PC-3 (cell line): Measurements from ENCODE around the gene TNIP3. TPM values are rescaled to one million over a fixed set of nuclear protein-coding genes. Genes with fewer than 3 reads are reported as not detected.

Experiments used
- ATAC-seq: fragments of 200-7000 bp; cut with Tn5 transposase; 2 replicates; pipeline ENCODE4 v1.9.1; 2020; ENCODE audit warnings: mild to moderate bottlenecking, moderate library complexity
- BruUV-seq: library from RNA; stranded (reverse); fragments of 400-500 nt; replicated peaks from 2 replicates; lab custom pipeline; 2021; lab: Mats Ljungman, UMichigan
- CTCF ChIA-PET: fragments of 300-600 bp; sonication (Branson Sonifier 250); formaldehyde crosslinking; loops from one replicate; lab custom pipeline; 2022; ENCODE audit warnings: antibody characterized with exemption; lab: Charles Lee
- POLR2A ChIA-PET: fragments of 300-600 bp; sonication (Branson Sonifier 250); formaldehyde crosslinking; loops from one replicate; lab custom pipeline; 2022; ENCODE audit warnings: antibody characterized with exemption; ENCODE audit not compliant: unreplicated experiment; lab: Charles Lee
- DNase-seq: peaks from one replicate; pipeline ENCODE4 v3.0.0-alpha.2; 2015
- H2AFZ ChIP-seq: fragments of 300-600 bp; sonication (generic); 2 replicates; pipeline ENCODE4 v1.6.0; 2016; ENCODE audit warnings: antibody characterized with exemption, low read length
- H3F3A ChIP-seq: fragments of 300-600 bp; sonication (generic); one replicate; pipeline ENCODE4 v1.6.0; 2017; ENCODE audit warnings: antibody characterized with exemption, low read length, control low read depth, mild to moderate bottlenecking; ENCODE audit not compliant: unreplicated experiment
- H3K27ac ChIP-seq: fragments of 300-600 bp; sonication (generic); 2 replicates; pipeline ENCODE4 v1.5.1; 2016; ENCODE audit warnings: mild to moderate bottlenecking, low read length
- H3K27me3 ChIP-seq: fragments of 300-600 bp; sonication (generic); 2 replicates; pipeline ENCODE4 v1.6.1; 2016; ENCODE audit warnings: low read length, mixed read lengths
- H3K36me3 ChIP-seq: fragments of 300-600 bp; sonication (generic); 2 replicates; pipeline ENCODE4 v1.6.1; 2016; ENCODE audit warnings: low read depth, mixed run types, low read length, mixed read lengths
- H3K4me1 ChIP-seq: fragments of 300-600 bp; sonication (generic); 2 replicates; pipeline ENCODE4 v1.5.1; 2016; ENCODE audit warnings: low read length; ENCODE audit not compliant: insufficient read depth
- H3K4me2 ChIP-seq: fragments of 300-600 bp; sonication (generic); 2 replicates; pipeline ENCODE4 v1.6.0; 2016; ENCODE audit warnings: low read length
- H3K4me3 ChIP-seq: fragments of 300-600 bp; sonication (generic); 2 replicates; pipeline ENCODE4 v1.5.1; 2016; ENCODE audit warnings: mild to moderate bottlenecking, low read length, mixed read lengths
- H3K79me2 ChIP-seq: fragments of 300-600 bp; sonication (generic); 2 replicates; pipeline ENCODE4 v1.6.1; 2017; ENCODE audit warnings: low read length, mixed read lengths
- H3K9ac ChIP-seq: fragments of 300-600 bp; sonication (generic); 2 replicates; pipeline ENCODE4 v1.6.0; 2016; ENCODE audit warnings: mild to moderate bottlenecking, low read length
- H3K9me2 ChIP-seq: fragments of 300-600 bp; sonication (generic); replicated peaks from 2 replicates; pipeline ENCODE4 v1.6.1; 2016; ENCODE audit warnings: mixed run types, low read length, mixed read lengths
- H3K9me3 ChIP-seq: fragments of 300-600 bp; sonication (generic); 2 replicates; pipeline ENCODE4 v1.6.1; 2016; ENCODE audit warnings: low read length, mixed read lengths
- H4K20me1 ChIP-seq: fragments of 300-600 bp; sonication (generic); 2 replicates; pipeline ENCODE4 v1.6.1; 2016; ENCODE audit warnings: low read length, mixed read lengths
- EZH2 ChIP-seq: fragments of 300-600 bp; sonication (generic); IDR thresholded peaks from one replicate; pipeline ENCODE4 v1.6.1; 2017; ENCODE audit warnings: antibody characterized with exemption, mild to moderate bottlenecking, low read length; ENCODE audit not compliant: unreplicated experiment
- EZH2phosphoT487 ChIP-seq: fragments of 300-600 bp; sonication (generic); IDR thresholded peaks from 2 replicates; pipeline ENCODE4 v1.6.1; 2018; ENCODE audit warnings: mild to moderate bottlenecking, antibody characterized with exemption, low read length, borderline replicate concordance
- intact Hi-C: fragments of 100-400 bp; cut with micrococcal nuclease; formaldehyde crosslinking; loops from 2 replicates; pipeline ENCODE4 v1.9.0; 2023
- total RNA-seq: library from RNA; depleted of rRNA; stranded (reverse); fragments of >200 nt; gene quantifications from 2 replicates; pipeline ENCODE4 v1.2.3, GENCODE V29; 2014
- TF ChIP-seq, protein P1 (sequence below): fragments of 300-600 bp; sonication (generic); conservative IDR thresholded peaks from 2 replicates; pipeline ENCODE4 v1.5.1; 2017; ENCODE audit warnings: antibody characterized with exemption, low read depth, mild to moderate bottlenecking, low read length

TNIP3 gene
- total RNA-seq, 1 experiment from 2014 or later = not detected

DNA sequence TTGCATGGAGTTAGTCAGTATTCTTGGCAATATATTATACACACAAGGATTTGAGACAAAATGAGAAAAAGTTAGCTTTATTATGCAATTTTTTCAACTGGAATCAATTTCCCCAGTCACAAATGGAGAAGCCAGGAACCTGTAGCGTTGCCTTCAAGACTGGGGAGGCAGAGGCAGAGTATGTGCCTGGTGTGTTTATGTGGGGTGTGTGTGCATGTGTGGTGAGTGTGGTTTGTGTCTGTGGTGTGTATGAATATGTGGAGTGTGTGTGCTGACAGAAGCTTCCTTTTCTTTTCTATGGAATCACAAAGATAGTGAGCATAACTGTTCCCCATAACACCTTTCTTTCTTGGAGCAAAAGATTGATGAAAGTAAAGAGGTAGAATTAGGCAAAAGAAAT, 37.0 kb downstream of the TNIP3 start:
- TF ChIP-seq, protein P1, sequence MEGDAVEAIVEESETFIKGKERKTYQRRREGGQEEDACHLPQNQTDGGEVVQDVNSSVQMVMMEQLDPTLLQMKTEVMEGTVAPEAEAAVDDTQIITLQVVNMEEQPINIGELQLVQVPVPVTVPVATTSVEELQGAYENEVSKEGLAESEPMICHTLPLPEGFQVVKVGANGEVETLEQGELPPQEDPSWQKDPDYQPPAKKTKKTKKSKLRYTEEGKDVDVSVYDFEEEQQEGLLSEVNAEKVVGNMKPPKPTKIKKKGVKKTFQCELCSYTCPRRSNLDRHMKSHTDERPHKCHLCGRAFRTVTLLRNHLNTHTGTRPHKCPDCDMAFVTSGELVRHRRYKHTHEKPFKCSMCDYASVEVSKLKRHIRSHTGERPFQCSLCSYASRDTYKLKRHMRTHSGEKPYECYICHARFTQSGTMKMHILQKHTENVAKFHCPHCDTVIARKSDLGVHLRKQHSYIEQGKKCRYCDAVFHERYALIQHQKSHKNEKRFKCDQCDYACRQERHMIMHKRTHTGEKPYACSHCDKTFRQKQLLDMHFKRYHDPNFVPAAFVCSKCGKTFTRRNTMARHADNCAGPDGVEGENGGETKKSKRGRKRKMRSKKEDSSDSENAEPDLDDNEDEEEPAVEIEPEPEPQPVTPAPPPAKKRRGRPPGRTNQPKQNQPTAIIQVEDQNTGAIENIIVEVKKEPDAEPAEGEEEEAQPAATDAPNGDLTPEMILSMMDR = no peak
- TF ChIP-seq EZH2 = no peak
- TF ChIP-seq EZH2phosphoT487 = no peak
- no peak overlapping the region for H3K4me2 ChIP-seq
- H3K9ac ChIP-seq = no peak overlapping the region
- no peak overlapping the region for H2AFZ ChIP-seq
- ChIA-PET CTCF (no interaction called here), POLR2A (no interaction called here)
- no peaks in the 10 kb centered on the region for H3K4me1 ChIP-seq
- DNase-seq (no peak), ATAC-seq (no peak)
- H3K79me2 ChIP-seq = no peaks in the 10 kb centered on the region
- no peak overlapping the region for H3K4me3 ChIP-seq
- H3K9me3 ChIP-seq = no peaks in the 10 kb centered on the region
- H3K9me2 ChIP-seq = no peaks in the 10 kb centered on the region
- H3K36me3 ChIP-seq = no peaks in the 10 kb centered on the region
- H4K20me1 ChIP-seq = no peaks in the 10 kb centered on the region
- H3K27me3 ChIP-seq = 0 out of 2 replicates have a peak, but pooled peaks cover 5% of the 10 kb centered on the region
- BruUV-seq = no TSS peak
- intact Hi-C loops = no loop called here
- no peaks in the 10 kb centered on the region for H3F3A ChIP-seq
- no peak overlapping the region for H3K27ac ChIP-seq

DNA sequence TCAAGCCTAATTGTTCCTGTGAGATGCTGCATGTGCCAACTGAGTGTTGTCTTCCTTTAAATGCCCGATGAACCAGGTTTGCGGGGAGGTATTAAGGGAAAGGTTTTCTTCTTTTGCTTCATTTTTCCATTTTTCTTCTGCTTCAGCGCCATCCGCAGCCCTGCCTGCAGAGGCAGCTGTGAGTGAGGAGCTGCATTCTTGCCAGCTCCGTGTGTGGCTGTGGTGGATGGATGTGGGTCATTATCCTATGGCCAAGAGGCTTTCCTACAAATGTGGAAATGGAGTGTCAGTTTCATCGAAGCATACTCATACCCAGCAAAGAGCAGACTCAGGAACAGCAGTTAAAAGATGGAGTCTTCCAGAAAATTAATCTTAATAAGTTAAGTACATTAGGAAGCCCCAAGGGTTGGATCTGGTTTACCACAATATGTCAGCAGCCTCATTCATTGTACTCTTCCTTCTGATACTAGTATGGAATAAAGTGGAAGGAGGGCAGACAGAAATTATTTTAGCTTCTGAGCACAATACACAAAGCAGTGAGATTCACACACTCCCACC, 37.6 kb downstream of the TNIP3 start:
- intact Hi-C loops = no loop called here
- H3K4me2 ChIP-seq = no peak overlapping the region
- no peaks in the 10 kb centered on the region for H3F3A ChIP-seq
- no peaks in the 10 kb centered on the region for H3K4me1 ChIP-seq
- H3K9me2 ChIP-seq = no peaks in the 10 kb centered on the region
- H3K27ac ChIP-seq = no peak overlapping the region
- ATAC-seq (no peak), DNase-seq (no peak)
- H3K9ac ChIP-seq = no peak overlapping the region
- TF ChIP-seq EZH2 (no peak), EZH2phosphoT487 (no peak)
- TF ChIP-seq, protein P1 = no peak
- no TSS peak for BruUV-seq
- ChIA-PET POLR2A (no interaction called here), CTCF (no interaction called here)
- no peaks in the 10 kb centered on the region for H3K36me3 ChIP-seq
- H2AFZ ChIP-seq = no peak overlapping the region
- H3K79me2 ChIP-seq = no peaks in the 10 kb centered on the region
- H3K27me3 ChIP-seq = 0 out of 2 replicates have a peak, but pooled peaks cover 5% of the 10 kb centered on the region
- no peaks in the 10 kb centered on the region for H3K9me3 ChIP-seq
- H4K20me1 ChIP-seq = no peaks in the 10 kb centered on the region
- no peak overlapping the region for H3K4me3 ChIP-seq

DNA sequence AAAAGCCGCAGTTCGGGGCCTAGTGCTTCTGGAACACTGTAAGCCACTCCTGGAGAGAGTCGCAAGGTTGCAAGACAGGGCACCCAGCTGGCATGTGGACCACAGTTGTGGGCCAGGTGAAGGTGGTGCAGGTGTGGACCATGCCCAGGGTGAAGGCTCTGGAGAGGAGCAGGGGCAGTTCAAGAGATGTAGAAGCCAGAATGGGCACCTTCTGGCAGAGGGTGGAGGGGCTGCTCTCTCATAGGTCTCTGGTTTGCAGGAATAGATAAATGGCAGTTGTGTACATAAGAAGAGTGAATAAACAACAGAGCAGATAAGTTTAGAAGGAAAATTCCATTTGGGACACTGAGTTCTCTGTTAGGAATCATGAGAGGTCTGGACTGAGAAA, 38.6 kb downstream of the TNIP3 start:
- Histone ChIP-seq H4K20me1 (no peaks in the 10 kb centered on the region), H3K9me2 (no peaks in the 10 kb centered on the region), H3K4me1 (no peaks in the 10 kb centered on the region), H3K36me3 (no peaks in the 10 kb centered on the region), H3K79me2 (no peaks in the 10 kb centered on the region), H3K9me3 (no peaks in the 10 kb centered on the region), H2AFZ (no peak overlapping the region), H3K27me3 (0 out of 2 replicates have a peak, but pooled peaks cover 5% of the 10 kb centered on the region), H3K4me3 (no peak overlapping the region), H3K9ac (no peak overlapping the region), H3K4me2 (no peak overlapping the region), H3K27ac (no peak overlapping the region), H3F3A (no peaks in the 10 kb centered on the region)
- no peak for ATAC-seq
- no TSS peak for BruUV-seq
- no peak for TF ChIP-seq EZH2
- no peak for TF ChIP-seq EZH2phosphoT487
- TF ChIP-seq, protein P1 = no peak
- POLR2A ChIA-PET = no interaction called here
- no peak for DNase-seq
- CTCF ChIA-PET = no interaction called here
- intact Hi-C loops = no loop called here
